NCI-H69 (cell line): ENCODE measurements around the gene MAPRE2.
"Not testable (repeated sequence)": the region's sequence is repeated elsewhere in the genome, so short reads cannot be mapped to it uniquely, and the experiment has no call there.

Experiments used
- DNase-seq: peaks from one replicate; lab custom pipeline; 2025; lab: John Stamatoyannopoulos, UW

Gene MAPRE2

GRCh38 chr18:35153609-35154272, 112.5 kb downstream of the MAPRE2 start:
- DNase-seq = no peak

- no peak for DNase-seq
Observed at GRCh38 chr18:35155398-35156117, 114.3 kb downstream of the MAPRE2 start.

DNA sequence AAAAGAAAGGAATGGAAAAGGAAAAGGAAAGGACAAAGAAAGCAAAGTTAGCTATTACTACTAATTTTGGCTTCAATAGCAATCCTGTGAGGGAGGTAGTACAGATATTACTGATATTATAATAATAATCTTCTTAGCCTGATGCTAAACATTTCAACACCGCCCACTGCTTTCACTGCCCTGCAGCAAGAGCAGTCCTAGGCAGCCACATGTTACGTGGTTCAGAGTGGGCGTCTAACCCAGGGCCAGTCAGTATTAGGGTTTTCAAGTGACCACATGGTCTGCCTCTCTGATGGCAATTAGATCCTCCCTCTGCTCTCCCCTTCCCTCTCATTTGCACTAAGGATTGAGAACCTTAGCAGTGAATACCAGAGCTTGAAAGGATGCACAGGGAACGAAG, 116.0 kb downstream of the MAPRE2 start:
- DNase-seq = no peak

DNA sequence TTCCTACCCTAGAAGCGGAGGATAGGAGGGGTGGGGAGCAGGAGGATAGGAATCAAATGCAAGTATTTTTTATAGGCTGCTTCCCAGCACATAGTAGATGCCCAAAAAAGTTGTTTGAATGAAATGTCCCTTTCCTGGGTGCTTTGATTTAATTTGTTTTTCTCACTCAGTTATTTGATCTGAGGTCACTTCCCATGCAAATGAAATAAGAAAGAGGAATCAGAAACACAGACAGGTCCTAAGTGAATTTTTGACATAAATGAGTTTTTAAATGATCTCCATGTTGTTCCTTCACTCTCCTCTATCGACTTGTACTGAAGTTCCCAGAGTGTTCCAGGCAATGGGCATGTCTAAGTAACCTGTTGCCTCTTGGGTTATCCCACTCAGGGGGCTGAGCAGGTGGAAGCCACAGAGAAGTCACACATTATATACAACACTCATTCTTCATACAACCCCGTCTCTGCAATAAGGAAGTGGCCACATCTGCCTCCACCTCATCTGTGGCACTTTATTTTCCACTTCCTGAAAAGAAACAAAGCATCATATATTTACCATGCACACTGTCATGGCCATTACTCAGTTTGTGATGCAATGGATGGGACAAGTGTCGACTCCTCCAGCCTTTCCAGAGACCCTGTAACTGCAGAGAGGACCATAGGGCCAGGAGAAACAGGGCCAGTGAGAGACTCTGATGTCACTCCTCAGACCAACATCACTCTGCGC, 117.7 kb downstream of the MAPRE2 start:
- DNase-seq = peak; percentile 43

- no peak for DNase-seq
Observed at GRCh38 chr18:35159782-35160181, 118.6 kb downstream of the MAPRE2 start.

GRCh38 chr18:35161485-35161884, 120.3 kb downstream of the MAPRE2 start:
- DNase-seq = no peak

DNA sequence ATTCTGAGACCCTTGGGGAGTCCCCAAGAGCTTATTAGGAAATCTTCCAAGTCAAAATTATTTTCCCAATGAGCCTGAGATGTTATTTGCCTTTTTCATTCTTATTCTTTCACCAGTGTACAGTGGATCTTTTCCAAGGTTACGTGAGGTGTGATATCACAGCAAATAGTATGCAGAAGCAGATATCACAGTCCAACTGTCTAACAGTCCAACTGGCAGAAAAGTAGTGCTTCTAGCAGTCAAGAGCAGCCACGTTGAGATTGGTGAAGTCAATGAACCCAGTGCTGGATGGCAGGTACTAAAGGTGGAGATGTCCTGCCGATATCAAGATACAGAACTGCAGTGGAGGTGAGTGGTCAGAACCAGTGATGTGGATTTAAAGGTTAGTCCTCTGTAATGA, 120.7 kb downstream of the MAPRE2 start:
- DNase-seq = no peak

DNA sequence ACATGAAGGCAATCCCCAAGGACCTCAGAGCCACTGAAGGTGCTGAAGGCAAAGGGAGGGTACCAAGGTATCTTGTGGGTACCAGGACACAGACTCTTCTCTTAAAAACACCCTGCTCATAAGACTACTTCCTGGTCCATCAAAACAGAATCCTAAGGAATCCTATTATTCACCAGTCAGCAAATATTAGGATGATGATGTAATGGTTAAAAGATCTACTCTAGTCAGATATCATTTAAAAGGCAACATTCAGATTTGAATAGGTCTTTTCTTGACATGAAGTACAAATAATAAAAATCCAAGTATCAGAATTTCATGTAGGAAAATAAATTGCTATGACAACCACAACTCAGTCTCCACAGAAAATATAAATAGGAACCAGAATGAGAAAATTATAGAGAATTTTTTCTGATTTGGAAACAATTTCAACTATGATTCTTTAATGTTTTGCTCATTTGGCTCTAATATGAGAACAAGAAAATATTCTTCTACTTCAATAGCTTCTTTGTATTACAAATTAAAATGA, 121.9 kb downstream of the MAPRE2 start:
- DNase-seq = no peak

GRCh38 chr18:35163721-35164120, 122.5 kb downstream of the MAPRE2 start:
- no peak for DNase-seq

DNA sequence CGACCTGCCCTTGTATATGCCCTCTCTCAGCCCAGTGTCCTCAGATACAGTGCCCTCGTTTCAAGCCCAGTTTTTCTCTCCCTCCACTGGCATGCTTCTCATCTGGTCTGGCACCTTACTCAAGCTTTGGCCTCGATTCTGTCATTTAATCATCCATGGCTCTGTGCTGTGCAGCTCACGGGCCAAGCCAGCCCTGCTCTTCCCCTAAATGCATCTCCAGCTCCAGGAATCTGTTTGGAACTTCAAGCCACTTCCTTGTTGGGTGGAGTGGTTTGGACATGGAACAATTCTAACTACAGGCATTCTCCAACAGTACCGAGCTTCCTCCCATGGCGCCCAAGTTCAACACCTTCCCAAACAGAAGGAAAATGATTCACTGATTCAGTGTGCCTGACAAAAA, 122.9 kb downstream of the MAPRE2 start:
- DNase-seq = no peak

DNA sequence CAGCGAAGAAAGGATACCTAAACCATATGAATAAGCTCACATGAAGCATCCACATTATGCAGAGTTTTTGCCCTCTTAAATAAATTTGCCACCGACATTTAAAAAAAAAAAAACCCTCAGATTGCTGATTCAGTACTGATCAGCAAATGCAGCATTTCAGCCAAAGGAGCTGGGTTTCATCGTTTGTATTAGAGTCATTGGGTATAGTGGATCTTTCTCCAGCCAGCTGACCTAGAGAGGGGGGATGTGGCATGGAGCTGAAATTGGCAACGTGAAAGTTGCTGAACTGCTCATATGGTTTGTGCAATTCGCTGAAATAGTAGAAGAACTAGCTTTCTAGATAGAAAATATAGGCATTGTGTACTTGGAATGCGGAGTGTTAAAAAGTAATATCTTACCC, 126.1 kb downstream of the MAPRE2 start:
- DNase-seq = no peak

DNA sequence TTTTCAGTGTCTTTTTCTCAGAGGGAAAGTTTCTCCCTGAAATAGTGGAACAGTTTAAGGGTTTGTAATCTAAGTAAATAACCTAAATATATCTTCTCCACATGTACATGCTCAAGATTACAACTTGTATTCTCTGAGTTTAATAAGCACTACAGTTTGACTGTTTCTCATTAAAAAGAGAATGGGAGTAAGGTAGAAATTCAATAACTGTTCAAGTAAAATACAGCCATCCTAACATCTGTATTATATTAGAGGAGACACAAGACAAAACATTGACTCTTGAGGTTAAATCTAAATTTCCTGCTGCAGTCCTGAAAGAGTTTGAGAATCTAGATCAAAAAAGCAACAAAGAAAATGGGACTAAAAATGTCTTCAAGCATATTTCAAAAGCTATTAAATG, 126.6 kb downstream of the MAPRE2 start:
- DNase-seq = no peak

DNA sequence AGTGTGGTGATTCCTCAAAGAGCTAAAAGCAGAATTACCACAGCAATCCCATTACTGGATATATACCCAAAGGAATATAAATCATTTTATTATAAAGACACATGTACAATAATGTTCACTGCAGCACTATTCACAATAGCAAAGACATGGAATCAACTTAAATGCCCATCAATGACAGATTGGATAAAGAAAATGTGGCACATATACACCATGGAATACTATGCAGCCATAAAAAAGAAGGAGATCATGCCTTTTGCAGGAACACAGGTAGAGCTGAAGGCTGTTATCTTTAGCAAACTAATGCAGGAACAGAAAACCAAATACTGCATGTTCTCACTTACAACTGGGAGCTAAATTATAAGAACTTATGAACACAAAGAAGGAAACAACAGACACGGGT, 129.1 kb downstream of the MAPRE2 start:
- DNase-seq = not testable (repeated sequence)

DNA sequence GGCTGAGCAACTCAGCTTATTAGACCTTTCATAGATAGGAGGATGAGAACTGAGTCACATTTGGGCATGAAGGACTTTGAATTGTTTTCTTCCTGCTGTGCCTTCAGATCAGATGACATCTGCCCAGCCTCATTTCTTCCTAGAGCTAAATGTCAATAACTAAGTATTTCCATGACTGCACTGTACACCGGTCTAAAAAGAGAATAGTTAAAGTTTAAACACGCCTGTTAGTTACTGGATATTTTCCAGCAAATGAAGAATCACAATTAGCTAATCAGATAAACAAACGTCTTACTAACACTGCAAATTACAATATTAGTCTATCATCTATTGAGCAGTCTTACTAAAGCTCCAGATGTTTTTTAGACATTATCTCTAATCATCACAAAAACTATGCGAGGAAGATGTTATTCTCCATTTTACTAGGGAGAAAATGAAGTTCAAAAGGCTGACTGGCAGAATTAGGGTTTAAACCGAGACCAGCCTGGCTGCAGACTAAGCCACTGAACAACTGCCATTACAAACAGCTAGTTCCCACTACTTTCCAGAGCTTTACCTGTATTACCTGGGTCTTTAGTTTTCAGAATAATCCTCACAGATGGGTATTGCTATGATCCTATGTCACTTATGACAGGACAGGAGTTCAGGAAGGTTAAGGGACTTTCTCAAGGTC, 130.2 kb downstream of the MAPRE2 start:
- DNase-seq = peak; percentile 40

GRCh38 chr18:35172009-35172408, 130.8 kb downstream of the MAPRE2 start:
- DNase-seq = peak; percentile 29

DNA sequence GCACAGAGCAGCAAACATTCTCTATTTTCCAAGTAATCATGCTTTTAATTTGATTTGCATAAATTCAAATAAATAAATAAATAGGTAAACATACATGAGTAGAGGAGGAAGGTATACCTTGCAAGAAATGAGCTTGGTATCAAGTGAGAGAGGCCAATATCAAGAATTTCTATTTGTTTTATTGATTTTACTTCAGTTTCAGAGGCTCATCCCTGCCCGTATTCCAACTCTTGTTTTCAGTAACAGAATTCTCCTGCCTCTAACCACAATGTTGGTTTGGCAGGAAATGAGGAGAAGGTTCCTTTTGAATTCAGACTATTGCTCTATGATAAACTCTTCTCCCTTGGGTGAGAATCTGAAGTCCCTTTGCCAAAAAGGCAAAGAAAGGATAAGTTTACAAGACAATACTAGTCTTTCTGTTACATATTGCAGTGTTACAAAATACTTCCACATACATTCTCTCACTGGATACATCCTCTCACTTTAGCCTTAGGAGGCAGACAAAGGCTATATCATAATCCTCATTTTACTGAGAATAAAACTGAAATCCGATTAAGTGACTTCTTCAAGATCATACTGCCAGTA, 131.3 kb downstream of the MAPRE2 start:
- DNase-seq = no peak

DNA sequence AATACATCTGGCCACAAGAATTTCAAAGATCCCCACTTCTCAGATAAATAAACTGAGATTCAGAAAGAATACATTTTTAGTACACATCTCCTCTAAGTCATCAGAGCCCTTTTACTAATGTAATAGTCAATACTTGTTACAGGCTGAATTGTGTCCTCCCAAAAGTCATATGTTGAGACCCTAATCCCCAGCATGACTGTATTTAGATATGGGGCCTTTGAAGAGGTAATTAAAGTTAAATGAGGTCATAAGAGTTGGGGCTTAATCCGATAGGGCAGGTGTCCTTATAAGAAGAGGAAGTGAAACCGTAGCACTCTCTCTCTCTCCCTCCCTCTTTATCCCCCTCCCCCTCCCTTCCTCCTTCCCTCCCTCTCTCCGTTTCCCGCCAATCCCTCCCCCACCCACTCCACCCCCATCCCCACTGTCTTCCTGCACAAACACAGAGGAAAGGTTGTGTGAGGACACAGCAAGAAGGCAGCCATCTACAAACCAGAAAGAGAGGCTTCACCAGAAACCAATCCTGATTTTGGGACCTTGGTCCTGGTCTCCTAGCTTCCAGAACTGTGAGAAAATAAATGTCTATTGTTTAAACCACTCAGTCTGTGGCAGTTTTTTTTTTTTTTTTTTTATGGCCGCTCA, 133.0 kb downstream of the MAPRE2 start:
- peak; percentile 83 for DNase-seq

- DNase-seq = no peak
Observed at GRCh38 chr18:35174745-35175144, 133.5 kb downstream of the MAPRE2 start.

GRCh38 chr18:35176925-35177324, 135.7 kb downstream of the MAPRE2 start:
- no peak for DNase-seq

DNA sequence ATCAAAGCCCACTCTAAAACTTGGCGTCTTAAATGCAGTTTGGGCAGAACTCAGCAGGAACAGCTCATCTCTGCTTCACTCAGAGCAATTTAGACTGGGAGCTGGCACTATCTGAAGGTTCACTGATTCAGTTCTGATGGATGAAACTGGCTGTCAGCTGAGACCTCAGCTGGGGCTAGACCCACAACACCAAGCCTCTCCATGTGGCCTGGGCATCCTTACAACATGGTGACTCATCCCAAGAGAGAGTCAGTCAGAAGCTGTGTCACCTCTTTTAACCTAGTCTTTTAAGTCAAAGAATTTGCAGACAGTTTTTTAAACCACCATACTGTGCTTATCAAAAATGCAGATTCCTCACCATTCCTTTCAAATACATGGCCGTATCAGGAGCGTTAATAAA, 137.0 kb downstream of the MAPRE2 start:
- no peak for DNase-seq

- DNase-seq = no peak
Observed at GRCh38 chr18:35179906-35180305, 138.7 kb downstream of the MAPRE2 start.
